Aorta (tissue), 5 donors: ENCODE measurements around the gene DONSON. TPM values are rescaled to one million over a fixed set of nuclear protein-coding genes. Genes with fewer than 3 reads are reported as not detected.
"Not testable (repeated sequence)": the region's sequence is repeated elsewhere in the genome, so short reads cannot be mapped to it uniquely, and the experiment has no call there.

Source experiments
- ATAC-seq: fragments of 200-7000 bp; cut with Tn5 transposase; one replicate; pipeline ENCODE4 v1.9.1; 2022; ENCODE audit warnings: moderate library complexity; ENCODE audit not compliant: low FRiP score
- DNase-seq, 2 donors: peaks; one replicate each; pipeline ENCODE4 v3.0.0-alpha.2; 2020
- H3K27ac ChIP-seq, 2 donors: one replicate each; pipeline ENCODE4 v1.5.1; 2013; ENCODE audit warnings: low read length in 2 of 2, mild to moderate bottlenecking in 2 of 2, moderate library complexity in 2 of 2, control low read depth in 1 of 2, inconsistent platforms in 1 of 2, low read depth in 1 of 2
- H3K27me3 ChIP-seq, 2 donors: one replicate each; pipeline ENCODE4 v1.6.1; 2013; ENCODE audit warnings: control low read depth in 1 of 2, low read length in 1 of 2, mild to moderate bottlenecking in 1 of 2, moderate library complexity in 1 of 2; ENCODE audit not compliant: insufficient read depth in 2 of 2, control insufficient read depth in 1 of 2
- H3K36me3 ChIP-seq, 2 donors: one replicate each; pipeline ENCODE4 v1.6.1; 2013; ENCODE audit warnings: control low read depth in 1 of 2, low read length in 1 of 2, mild to moderate bottlenecking in 1 of 2; ENCODE audit not compliant: insufficient read depth in 2 of 2, control insufficient read depth in 1 of 2
- H3K4me1 ChIP-seq, 2 donors: one replicate each; pipeline ENCODE4 v1.6.1; 2013; ENCODE audit warnings: low read length in 2 of 2, control low read depth in 1 of 2, mild to moderate bottlenecking in 1 of 2, moderate library complexity in 1 of 2; ENCODE audit not compliant: insufficient read depth in 2 of 2, control insufficient read depth in 1 of 2
- H3K4me3 ChIP-seq, 2 donors: one replicate each; pipeline ENCODE4 v1.5.1; 2013; ENCODE audit warnings: low read length in 2 of 2, control low read depth in 1 of 2, mild to moderate bottlenecking in 1 of 2
- H3K9me3 ChIP-seq: one replicate; pipeline ENCODE4 v1.6.1; 2013; ENCODE audit warnings: mild to moderate bottlenecking, low read length; ENCODE audit not compliant: control insufficient read depth
- WGBS, 2 donors: extraction: QIAGEN DNeasy Blood & Tissue Kit; methylation state at CpG; one replicate each; pipeline ENCODE4 v1.1.7; 2013; 5-methylcytosine and 5-hydroxymethylcytosine counted together
- intact Hi-C, 2 donors: fragments of 100-400 bp; cut with DNase I; formaldehyde crosslinking; loops; one replicate each; pipeline versions ENCODE4 v1.14.2 to v1.15.0; 2022
- long read RNA-seq, 2 donors: library from polyadenylated mRNA; unstranded; transcript quantifications; one replicate each; pipeline ENCODE4 v2.0.0, GENCODE V29; 2020 to 2021
- polyA plus RNA-seq, 2 donors: library from polyadenylated mRNA; stranded (reverse); fragments of 200-250 nt; gene quantifications; one replicate each; pipeline ENCODE4 v1.2.3, GENCODE V29; 2013
- total RNA-seq, 2 donors: library from RNA; stranded (reverse); fragmentation: NEBNext Ultra II Directional; extraction: Animal tissue kit (Norgen Biotek cat#: 25700); gene quantifications; one replicate each; pipeline ENCODE4 v1.2.1, GENCODE V29; 2021
- donor health status: healthy with polysubstance abuse.
- donor health status: Bipolar disorder and iron deficiency.
- donor health status: DM: no; HTN: no; CAD: no.
- donor health status: DM: no; HTN: no; CAD: no.
- donor health status: DM: yes; HTN: yes; CAD: no.

Gene DONSON
- total RNA-seq: 10 to 100 TPM in 1 of 2 donors, 1 to 10 TPM in 1; 8.5 to 10.9 TPM
- 10 to 100 TPM in 1 of 2 donors, 1 to 10 TPM in 1; 2.5 to 12.4 TPM for polyA plus RNA-seq
- long read RNA-seq, donor 1, partial matches to known transcripts: 2 of 3 reads
- long read RNA-seq, donor 1, other reads (novel, unspliced or antisense): 1 of 3 reads
- long read RNA-seq, donor 2, partial matches to known transcripts: 1 of 6 reads
- long read RNA-seq, donor 2, other reads (novel, unspliced or antisense): 3 of 6 reads

GRCh38 chr21:33588485-33589335 is at the start of gene DONSON:
TSS of gene DONSON (minus strand) at chr21:33588684. CDS start at chr21:33588641, 43 bp downstream.
- peak within 1 kb of the TSS; percentile 47 to 82 for H3K27ac ChIP-seq
- ATAC-seq (peak; percentile 96), DNase-seq (peak; percentile 92 to 97)
- no peaks in the 10 kb centered on the region for H3K27me3 ChIP-seq
- peak within 1 kb of the TSS; percentile 89 for H3K4me3 ChIP-seq
- H3K4me1 ChIP-seq: no peaks in the 10 kb centered on the region
- H3K36me3 ChIP-seq: no peaks in the 10 kb centered on the region
- WGBS, 2 donors: 0% methylated on average over 57 to 78 of the region's 78 CpGs
- no peaks in the 10 kb centered on the region for H3K9me3 ChIP-seq
- intact Hi-C loops: loop anchor here in 1 of 2 donors (2.0 kb wide), 2 partner anchors 46 to 54 kb away; partner anchors contain the start of genes GART, ITSN1 and SON

GRCh38 chr21:33634254-33634653 is 45.8 kb upstream of the DONSON start:
- H3K36me3 ChIP-seq: no peaks in the 10 kb centered on the region
- intact Hi-C loops: no loop called here
- WGBS, 2 donors: 93 to 97% methylated on average over 2 of the region's 2 CpGs
- no peaks in the 10 kb centered on the region for H3K4me1 ChIP-seq
- H3K27me3 ChIP-seq: no peaks in the 10 kb centered on the region
- ATAC-seq (no peak), DNase-seq (no peak)
- no peak overlapping the region for H3K27ac ChIP-seq
- no peaks in the 10 kb centered on the region for H3K9me3 ChIP-seq
- H3K4me3 ChIP-seq: no peak overlapping the region

- H3K36me3 ChIP-seq, H3K4me3 ChIP-seq, DNase-seq, H3K4me1 ChIP-seq, H3K27ac ChIP-seq, ATAC-seq, intact Hi-C loops, H3K9me3 ChIP-seq, H3K27me3 ChIP-seq: not testable (repeated sequence)
- WGBS, 2 donors: 90 to 91% methylated on average over 7 of the region's 7 CpGs
These were observed 37.7 kb upstream of the DONSON start for GRCh38 chr21:33626151-33626550.

GRCh38 chr21:33622253-33622652 is 33.8 kb upstream of the DONSON start:
- H3K9me3 ChIP-seq: no peaks in the 10 kb centered on the region
- no peak overlapping the region for H3K27ac ChIP-seq
- H3K4me3 ChIP-seq: no peak overlapping the region
- ATAC-seq (no peak), DNase-seq (no peak)
- H3K27me3 ChIP-seq: no peaks in the 10 kb centered on the region
- no peaks in the 10 kb centered on the region for H3K4me1 ChIP-seq
- intact Hi-C loops: no loop called here
- H3K36me3 ChIP-seq: peaks cover 0 to 2% of the 10 kb centered on the region in 2 donors

- H3K36me3 ChIP-seq: peaks cover 0 to 2% of the 10 kb centered on the region in 2 donors
- ATAC-seq (no peak), DNase-seq (no peak)
- H3K27me3 ChIP-seq: no peaks in the 10 kb centered on the region
- WGBS, 2 donors: 88 to 89% methylated on average over 4 of the region's 4 CpGs
- no peaks in the 10 kb centered on the region for H3K9me3 ChIP-seq
- no peak overlapping the region for H3K4me3 ChIP-seq
- intact Hi-C loops: no loop called here
- no peaks in the 10 kb centered on the region for H3K4me1 ChIP-seq
- no peak overlapping the region for H3K27ac ChIP-seq
These were observed 31.2 kb upstream of the DONSON start for GRCh38 chr21:33619726-33620125.

GRCh38 chr21:33618407-33618806 is 29.9 kb upstream of the DONSON start:
- H3K9me3 ChIP-seq: no peaks in the 10 kb centered on the region
- H3K27me3 ChIP-seq: no peaks in the 10 kb centered on the region
- H3K36me3 ChIP-seq: peaks cover 0 to 2% of the 10 kb centered on the region in 2 donors
- H3K27ac ChIP-seq: no peak overlapping the region
- no peak overlapping the region for H3K4me3 ChIP-seq
- DNase-seq (no peak), ATAC-seq (no peak)
- H3K4me1 ChIP-seq: no peaks in the 10 kb centered on the region
- intact Hi-C loops: no loop called here
- WGBS, 2 donors: 99 to 100% methylated on average over 2 of the region's 2 CpGs

GRCh38 chr21:33617565-33617964 is 29.1 kb upstream of the DONSON start:
- H3K9me3 ChIP-seq, H3K27ac ChIP-seq, DNase-seq, ATAC-seq, H3K4me1 ChIP-seq, H3K27me3 ChIP-seq, intact Hi-C loops, H3K36me3 ChIP-seq, H3K4me3 ChIP-seq: not testable (repeated sequence)
- WGBS, 2 donors: 94 to 95% methylated on average over 11 of the region's 11 CpGs

- no peak for ATAC-seq
- WGBS, 2 donors: 90 to 92% methylated on average over 7 of the region's 7 CpGs
- Histone ChIP-seq H3K27ac (no peak overlapping the region), H3K4me3 (no peak overlapping the region), H3K9me3 (no peaks in the 10 kb centered on the region), H3K27me3 (no peaks in the 10 kb centered on the region), H3K4me1 (no peaks in the 10 kb centered on the region), H3K36me3 (peaks cover 0 to 3% of the 10 kb centered on the region in 2 donors)
- intact Hi-C loops: no loop called here
- DNase-seq: no peak
These were observed 22.7 kb upstream of the DONSON start for GRCh38 chr21:33611006-33611744.
